ENCODE data around the gene GSTP1.
"Not testable (repeated sequence)": the region's sequence is repeated elsewhere in the genome, so short reads cannot be mapped to it uniquely, and the experiment has no call there.

GRCh38 chr11:67623795-67624194, 40.2 kb downstream of the GSTP1 start:
- not testable (repeated sequence) for TF ChIP-seq CTCF, POLR2A (IDR thresholded peaks at IDR 0.05)

All from upper lobe of left lung (tissue), 4 donors.